GM18505 (cell line): ENCODE data around the gene DNASE1L2.

Experiments
- ATAC-seq: cut with Tn5 transposase; IDR thresholded peaks from one replicate; pipeline ENCODE4 v1.9.1; 2021; ENCODE audit not compliant: unreplicated experiment
- POLR2A ChIP-seq: IDR thresholded peaks from 4 replicates; pipeline ENCODE4 v1.6.1; 2011; ENCODE audit warnings: borderline replicate concordance; ENCODE audit not compliant: insufficient read depth, insufficient read length; ENCODE audit errors: extremely low read depth

DNASE1L2 gene

GRCh38 chr16:2267913-2268666 lies 31.8 kb downstream of the DNASE1L2 start, which contains the start of gene RNPS1:
Gene RNPS1 (minus strand): TSS chr16:2268126. CDS start chr16:2264643, 3,483 bp downstream.
- TF ChIP-seq POLR2A, result peak; percentile 93
- peak; percentile 72 for ATAC-seq

- TF ChIP-seq POLR2A, result no peak
- ATAC-seq, result no peak
Observed at GRCh38 chr16:2270070-2270462, 33.8 kb downstream of the DNASE1L2 start.

- no peak for TF ChIP-seq POLR2A
- ATAC-seq, result no peak
Observed at GRCh38 chr16:2270588-2271470, 34.6 kb downstream of the DNASE1L2 start.

GRCh38 chr16:2271848-2272461 lies 35.7 kb downstream of the DNASE1L2 start:
- ATAC-seq, result no peak
- TF ChIP-seq POLR2A, result no peak

- ATAC-seq, result no peak
- TF ChIP-seq POLR2A, result no peak
Observed at GRCh38 chr16:2273484-2273883, 37.2 kb downstream of the DNASE1L2 start.

- no peak for TF ChIP-seq POLR2A
- ATAC-seq, result no peak
Observed at GRCh38 chr16:2273931-2274330, 37.7 kb downstream of the DNASE1L2 start.

- no peak for ATAC-seq
- no peak for TF ChIP-seq POLR2A
Observed at GRCh38 chr16:2275476-2276367, 39.5 kb downstream of the DNASE1L2 start.

- ATAC-seq, result no peak
- TF ChIP-seq POLR2A, result no peak
Observed at GRCh38 chr16:2276368-2277195, 40.3 kb downstream of the DNASE1L2 start.

GRCh38 chr16:2277466-2278271 lies 41.4 kb downstream of the DNASE1L2 start:
- TF ChIP-seq POLR2A, result no peak

GRCh38 chr16:2278272-2278608 lies 42.0 kb downstream of the DNASE1L2 start:
- no peak for ATAC-seq
- TF ChIP-seq POLR2A, result no peak

More at GRCh38 chr16:2277466-2278271, 41.4 kb downstream of the DNASE1L2 start:
- ATAC-seq, result no peak
